Stimulated activated CD4-positive, alpha-beta T cell treated with anti-CD3 and anti-CD28 coated beads, Interleukin-2, amount 100 ng/mL, for 48 hours (primary cell): Measurements from ENCODE around the gene CTLA4.

Experiments
- DNase-seq, 2 donors: peaks; one replicate each; pipeline ENCODE4 v3.0.0-alpha.2; 2020

CTLA4 gene

DNA sequence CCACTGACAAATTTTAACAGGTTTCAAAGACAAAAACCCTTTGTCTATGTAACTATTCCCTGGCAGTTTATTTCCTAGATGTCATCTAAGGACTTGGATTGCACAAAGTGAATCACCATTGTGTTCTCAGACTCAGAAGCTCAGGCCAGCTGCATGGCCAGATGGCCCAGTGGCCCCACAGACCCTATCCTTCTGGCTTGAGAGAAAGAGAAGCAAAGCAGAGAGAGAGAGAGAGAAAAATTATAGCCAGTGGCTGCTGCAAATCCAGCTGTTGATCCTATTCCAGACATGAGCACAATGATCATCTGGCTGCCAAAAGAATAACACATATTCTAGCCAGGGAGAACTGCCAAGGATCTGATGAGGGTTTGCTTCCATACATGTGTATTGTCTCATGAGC lies 25.8 kb downstream of the CTLA4 start:
- no peak for DNase-seq

DNA sequence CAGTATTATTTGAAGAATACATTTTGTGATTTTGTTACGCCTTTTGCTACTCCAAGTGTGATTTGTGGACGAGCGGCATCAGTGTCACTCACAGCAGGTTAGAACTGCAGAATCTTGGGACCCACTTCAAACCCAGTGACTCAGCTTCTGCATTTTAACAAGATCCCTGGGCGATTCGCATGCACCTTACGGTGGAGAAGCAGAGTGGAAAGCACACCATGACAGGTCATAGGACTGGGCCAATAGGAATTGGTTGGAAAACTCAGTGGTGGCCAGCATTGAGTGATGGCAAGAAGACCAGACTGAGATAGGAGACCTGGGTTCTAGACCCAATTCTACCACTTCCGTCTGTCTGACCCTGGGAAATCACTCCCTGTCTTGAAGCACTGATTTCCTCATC lies 26.3 kb downstream of the CTLA4 start:
- no peak for DNase-seq

DNA sequence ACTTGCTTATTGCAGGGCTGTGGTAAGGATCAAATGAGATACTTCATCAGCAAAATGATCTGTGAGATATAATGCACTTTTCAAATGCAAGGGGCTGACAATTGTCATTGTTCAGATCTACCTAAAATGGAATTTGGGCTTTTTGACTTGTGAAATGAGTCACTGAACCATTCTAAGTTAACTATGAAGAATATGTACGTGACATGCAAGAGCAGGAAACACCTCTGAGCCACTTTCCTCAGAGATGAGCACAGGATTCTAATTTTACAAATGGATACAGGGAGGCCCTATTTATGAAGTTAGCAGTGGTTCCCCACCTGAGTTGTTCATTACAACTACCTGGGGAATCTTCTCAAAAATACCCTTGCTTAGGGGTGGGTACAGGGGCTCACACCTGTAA lies 26.7 kb downstream of the CTLA4 start:
- DNase-seq, result no peak

DNA sequence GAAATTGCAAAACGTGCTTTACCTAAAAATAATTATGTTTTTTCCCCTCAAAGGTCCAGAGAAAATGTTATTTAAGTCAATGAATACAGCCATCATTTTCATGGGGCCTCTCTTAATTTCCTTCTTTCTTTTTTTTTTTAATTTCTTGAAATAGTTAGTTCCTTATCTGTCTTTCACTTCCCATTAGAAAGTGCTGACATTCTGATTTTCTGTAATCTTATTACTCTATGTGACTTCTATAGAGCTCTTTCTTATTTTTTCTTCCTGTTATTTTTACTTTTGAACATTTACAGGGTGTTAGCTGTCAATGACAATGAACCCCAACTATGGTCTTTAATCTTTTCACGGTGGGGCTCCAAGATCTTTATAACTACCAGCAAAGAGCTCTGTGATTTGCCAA lies 30.0 kb downstream of the CTLA4 start:
- DNase-seq, result no peak

DNA sequence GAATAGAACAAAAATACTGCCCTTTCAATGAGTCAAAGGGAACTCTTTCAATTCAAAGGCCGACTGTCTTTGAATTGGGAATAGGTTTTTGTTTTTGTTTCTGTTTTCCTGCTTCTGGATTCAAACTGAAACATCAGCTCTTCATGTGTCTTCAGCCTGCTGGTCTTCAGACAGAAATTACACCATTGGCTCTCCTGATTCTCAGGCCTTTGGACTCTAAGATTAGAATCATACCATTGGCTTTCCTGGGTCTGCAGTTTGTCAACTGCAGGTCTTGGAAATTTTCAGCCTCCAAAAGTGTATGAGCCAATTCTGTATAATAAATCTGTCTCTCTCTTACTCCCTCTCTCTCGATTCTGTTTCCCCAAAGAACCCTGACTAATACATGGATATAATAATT lies 31.1 kb downstream of the CTLA4 start:
- no peak for DNase-seq

DNA sequence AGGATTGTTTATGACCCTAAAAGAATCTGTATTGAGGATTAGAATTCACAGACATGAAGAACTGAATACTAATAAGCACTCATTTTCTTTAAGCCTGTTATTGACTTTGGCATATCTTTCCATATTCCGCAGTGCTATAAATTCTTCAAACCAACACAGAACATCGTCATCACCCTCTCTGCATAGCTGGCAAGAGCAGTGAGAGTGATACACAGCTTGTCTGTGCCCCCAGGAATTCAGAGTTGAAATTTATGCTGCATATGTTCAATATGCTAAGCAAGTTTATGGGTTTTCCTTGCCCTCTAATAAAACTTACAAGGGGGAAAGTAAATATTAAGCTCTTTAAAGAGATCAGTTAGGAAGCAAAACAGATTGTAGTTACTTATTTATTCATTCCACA lies 32.7 kb downstream of the CTLA4 start:
- DNase-seq, result no peak

DNA sequence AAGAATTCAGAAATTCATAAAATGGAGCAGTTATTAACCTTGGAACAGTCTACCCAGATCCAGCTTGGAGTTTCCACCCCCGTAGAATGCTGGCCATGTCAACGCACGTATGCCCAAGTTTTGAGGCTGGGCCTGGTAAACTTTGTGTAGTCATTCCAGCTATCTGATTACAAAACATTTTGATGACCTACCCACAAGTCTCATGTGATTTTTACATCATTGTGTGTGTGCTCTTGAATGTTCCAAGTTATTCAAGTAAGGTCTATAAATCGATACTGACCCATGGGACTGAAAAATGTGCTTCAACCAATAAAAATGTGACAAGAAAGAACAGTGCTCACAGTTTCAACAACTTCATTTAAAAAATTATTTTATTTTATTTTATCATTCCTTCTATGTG lies 36.5 kb downstream of the CTLA4 start:
- DNase-seq, result no peak

DNA sequence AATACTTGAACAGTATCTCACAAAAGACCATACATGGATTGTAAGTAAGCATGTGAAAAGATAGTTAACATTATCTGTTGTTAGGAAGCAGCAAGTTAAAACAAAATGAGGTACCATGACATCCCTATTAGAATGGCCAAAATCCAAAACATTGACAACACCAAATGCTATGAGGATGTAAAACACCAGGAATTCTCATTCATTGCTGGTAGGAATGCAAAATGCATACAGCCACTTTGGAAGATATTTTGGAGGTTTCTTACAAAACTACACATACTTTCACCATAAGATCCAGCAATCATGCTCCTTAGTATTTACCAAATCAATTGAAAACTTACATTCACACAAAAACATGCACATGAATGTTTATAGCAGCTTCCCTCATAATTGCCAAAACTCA lies 38.1 kb downstream of the CTLA4 start:
- no peak for DNase-seq

DNA sequence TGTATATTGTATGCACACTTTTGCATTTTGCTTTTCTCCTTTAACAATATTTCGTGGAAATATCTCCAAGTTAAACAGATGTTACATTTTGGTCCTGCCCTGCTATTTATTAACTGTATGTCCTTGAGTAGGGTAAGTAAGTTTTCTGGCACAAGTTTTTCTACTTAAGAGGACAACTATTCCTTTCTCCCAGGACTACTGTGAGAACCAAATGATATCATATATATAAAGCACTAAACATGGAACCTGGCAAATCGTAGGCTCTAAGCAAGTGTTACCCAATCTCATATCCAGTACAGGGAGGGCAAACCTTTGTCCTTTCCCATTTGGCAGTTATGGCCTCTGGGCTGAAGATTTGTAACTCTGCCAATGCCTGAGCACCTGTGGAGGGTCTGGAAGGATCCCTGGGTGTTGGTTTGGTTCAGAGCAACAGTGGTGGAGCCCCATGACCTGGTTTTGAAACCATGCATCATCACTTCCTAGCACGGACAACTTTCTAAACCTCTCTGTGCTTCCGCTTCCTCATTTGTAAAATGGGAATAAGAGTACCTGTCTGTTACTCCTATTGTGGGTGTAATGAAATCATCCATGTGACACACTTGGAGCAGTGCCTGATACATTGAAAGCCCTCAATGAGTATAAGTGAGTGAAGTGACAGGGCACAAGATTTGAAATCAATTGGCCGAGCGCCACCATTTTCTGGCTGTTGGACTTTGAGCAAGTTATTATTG lies 40.7 kb downstream of the CTLA4 start:
- no peak for DNase-seq

DNA sequence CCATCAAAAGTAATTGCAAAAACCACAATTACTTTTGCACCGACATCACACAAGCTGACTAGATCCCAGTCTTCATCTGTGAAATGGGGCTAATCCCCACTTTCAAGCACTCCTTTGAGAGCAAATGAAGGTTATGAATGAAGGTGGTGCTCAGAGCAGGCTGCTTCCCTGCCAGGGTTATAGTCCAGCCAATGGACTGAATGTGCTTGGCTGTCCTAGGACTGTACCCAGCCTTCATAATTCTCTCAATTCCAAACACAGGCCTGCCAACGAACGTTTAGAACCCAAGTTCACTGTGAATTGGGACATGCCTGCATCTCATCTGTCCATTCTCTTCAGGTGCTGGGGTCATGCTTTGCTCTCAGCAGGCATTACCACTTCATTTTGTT lies 41.2 kb downstream of the CTLA4 start:
- no peak for DNase-seq

DNA sequence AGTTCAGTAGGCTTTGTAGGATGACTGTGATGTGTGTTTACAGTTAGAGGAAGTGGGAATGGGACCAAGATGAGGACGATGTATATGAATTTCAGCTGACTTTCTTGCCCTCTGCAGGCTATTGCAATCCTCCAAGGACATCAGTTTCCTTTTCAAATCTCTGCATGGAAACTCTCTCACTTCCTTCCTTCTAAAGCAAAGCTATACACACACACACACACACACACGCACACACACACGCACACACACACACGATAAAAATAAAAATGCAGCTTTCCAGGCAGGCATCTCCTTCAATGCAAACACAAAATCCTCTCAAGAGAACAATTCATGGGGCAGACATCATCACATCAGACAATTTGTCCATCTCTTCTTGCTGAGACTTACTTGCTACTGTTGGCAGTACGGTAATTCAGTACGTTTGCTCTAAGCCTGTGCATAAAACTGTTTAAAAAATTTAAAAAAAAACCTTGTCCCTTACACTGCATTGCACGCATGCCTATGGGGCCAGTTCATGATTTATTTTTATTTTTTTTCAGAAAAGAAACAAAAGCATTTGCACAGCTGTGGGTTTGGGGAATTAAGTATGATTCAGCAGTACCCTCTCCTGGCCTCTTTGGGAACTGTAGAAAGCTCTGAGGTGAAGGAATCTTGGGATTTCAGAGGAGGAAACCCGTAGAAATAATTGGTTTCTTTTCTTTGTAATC lies 41.8 kb downstream of the CTLA4 start:
- no peak for DNase-seq

DNA sequence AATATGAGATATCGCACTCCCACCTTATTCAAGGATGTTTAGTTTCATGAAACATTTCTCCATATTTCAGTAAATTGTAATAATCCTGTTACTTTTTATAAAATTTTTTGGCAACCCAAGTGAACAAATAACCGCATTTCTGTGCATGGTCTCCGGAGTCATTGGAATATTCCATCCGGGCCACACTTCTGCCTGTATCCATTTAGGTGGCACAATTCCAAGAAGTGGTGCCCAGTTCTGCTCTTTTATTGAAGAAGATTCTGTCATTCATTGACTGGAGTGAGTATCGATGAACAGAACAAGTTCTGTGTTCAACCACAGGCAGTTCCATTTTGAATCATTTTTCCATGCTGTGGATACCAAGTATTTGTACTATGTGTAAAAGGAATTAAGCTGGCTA lies 42.4 kb downstream of the CTLA4 start:
- no peak for DNase-seq

DNA sequence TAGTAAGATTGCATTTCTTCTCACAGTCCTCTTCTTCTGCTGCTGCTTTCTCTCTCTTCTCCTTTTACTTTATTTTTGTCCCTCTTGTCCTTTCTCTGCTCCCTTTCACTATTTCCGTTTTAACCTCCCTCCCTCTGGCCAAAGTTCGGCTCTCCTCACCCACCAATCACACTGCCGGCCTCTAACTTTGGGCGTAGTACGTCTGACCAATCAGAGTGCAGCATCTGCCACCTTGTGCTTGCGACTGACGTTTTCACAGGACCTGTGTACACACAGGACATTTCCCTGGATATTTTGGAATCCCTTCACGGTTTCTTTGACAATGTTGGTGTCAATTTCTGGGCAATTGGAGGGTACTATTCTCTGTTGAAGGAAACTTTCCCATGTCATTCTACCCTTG lies 46.4 kb downstream of the CTLA4 start:
- no peak for DNase-seq

DNA sequence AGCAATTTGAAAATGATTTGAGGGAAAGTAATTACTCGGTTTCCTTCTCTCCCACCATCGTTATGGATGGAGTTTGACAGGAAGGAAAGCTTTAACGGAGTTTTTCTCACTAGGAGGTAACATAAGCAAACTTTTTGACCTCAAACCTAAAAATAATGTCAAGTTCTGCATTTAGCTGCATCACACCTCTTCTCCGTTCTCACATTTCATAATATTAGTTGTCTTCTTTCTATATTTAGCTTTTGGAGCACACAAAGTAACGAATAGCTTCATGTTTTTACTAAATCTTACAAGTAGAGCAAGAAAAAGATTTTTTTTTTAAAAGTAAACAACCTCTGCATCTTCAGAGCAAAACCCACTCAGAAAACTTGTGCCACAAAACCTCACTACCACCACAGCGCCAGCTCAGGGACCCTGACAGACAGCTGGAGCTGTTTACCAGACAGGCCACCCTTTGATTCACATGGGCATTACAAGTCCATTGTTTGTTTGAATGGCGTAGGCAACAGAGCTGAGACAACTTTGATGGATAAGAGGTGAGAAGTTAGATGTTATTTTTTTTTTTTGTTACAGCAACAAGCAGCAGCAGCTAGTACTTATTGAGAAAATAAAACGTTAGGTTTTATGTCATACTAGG lies 47.1 kb downstream of the CTLA4 start:
- DNase-seq, result no peak

DNA sequence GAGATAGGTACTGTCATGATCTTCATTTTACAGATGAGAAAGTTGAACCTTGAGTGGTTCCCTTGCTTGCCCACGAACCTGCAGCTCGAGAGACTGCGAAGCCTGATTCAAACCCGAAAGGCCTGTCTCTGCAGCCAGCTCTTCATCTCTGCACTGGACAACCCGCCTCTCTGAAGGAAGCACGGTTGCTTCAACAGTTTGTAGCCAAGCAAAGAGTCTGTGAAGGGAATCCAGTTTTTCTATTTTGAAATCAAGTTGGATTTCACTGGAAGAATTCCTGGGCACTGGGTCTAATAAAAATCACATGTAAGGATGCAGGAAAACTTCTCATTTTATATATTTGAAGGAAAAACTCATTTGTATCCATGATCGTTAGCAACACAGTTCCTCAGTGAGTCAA lies 47.7 kb downstream of the CTLA4 start:
- no peak for DNase-seq

DNA sequence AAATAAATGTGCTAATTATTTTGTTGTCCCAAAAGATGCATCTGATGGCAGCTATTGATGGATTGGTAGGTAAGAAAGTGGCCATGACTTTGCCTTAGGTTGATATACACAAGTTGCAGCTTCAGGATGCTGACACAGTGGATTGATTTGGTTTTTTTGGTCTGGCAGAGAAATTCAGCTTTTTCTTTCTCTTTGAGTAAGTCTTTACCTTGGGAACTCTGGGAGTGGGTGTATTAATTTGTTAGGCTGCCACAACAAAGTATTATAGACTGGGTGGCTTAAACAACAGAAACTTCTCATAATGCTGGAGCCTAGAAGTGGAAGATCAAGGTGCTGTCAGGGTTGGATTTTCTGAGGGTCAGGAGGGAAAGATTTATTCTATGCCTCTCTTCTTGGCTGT lies 49.2 kb downstream of the CTLA4 start:
- DNase-seq, result no peak

DNA sequence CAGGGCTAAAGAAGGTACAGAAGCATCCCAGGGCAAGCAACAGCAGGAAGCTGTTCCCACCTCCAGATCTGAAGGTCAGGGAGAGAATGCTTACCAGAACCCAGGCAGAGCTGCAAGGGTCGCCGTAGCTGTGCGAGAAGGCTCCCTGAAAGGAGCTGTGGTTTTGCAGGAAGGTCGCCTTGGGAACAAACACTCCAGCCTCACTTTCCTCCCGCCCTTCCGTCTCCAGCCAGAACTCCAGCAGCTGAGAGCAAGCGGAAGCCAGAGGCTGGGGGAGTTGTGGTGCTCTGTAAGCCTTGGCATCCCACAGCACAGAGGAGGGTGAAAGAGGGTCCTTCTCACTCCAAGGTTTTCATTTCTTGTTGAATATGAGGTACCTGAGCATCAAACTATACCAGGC lies 50.7 kb downstream of the CTLA4 start:
- DNase-seq, result no peak

DNA sequence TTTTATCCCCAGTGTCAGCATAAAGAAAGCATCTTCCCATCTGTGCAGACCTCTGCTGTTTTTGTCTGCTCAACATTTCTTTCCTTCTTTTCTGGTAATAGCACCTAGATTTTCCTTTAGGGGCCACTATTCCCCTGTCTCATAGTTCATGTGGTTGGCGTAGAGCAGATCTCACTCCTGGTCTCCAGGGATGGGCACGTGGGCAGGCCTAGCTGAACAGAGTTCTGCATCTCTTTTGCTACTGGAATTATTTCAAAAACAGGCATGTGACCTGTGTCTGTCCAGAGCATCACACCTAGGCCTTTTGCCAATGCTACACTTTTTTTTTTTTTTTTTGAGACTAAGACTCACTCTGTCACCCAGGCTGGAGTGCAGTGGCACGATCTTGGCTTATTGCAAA lies 51.3 kb downstream of the CTLA4 start:
- no peak for DNase-seq
